Mesendoderm (in vitro differentiated cells): ENCODE data around the gene TAB2.
A peak's percentile ranks its signal among the peaks of the same experiment; 100 is the strongest.

Experiments used
- DNase-seq: peaks from one replicate; pipeline ENCODE4 v3.0.0; 2013
- H2AK5ac ChIP-seq: 2 replicates; pipeline ENCODE4 v1.6.1; 2013; ENCODE audit warnings: low read length, inconsistent platforms
- H2BK120ac ChIP-seq: 2 replicates; pipeline ENCODE4 v1.6.1; 2013; ENCODE audit warnings: low read depth, mild to moderate bottlenecking, low read length, moderate library complexity, mixed read lengths
- H2BK15ac ChIP-seq: replicated peaks from 2 replicates; pipeline ENCODE4 v1.6.1; 2013; ENCODE audit warnings: low read depth, mild to moderate bottlenecking, moderate library complexity
- H2BK5ac ChIP-seq: 2 replicates; pipeline ENCODE4 v1.6.1; 2013; ENCODE audit warnings: low read length, inconsistent platforms
- H3K18ac ChIP-seq: 2 replicates; pipeline ENCODE4 v1.6.1; 2013; ENCODE audit warnings: mild to moderate bottlenecking, low read length, mixed read lengths
- H3K23ac ChIP-seq: one replicate; pipeline ENCODE4 v1.6.1; 2013; ENCODE audit warnings: low read length
- H3K27ac ChIP-seq: 2 replicates; pipeline ENCODE4 v1.5.1; 2013; ENCODE audit warnings: low read depth, mild to moderate bottlenecking, inconsistent platforms, low read length, moderate library complexity
- H3K27me3 ChIP-seq: 2 replicates; pipeline ENCODE4 v1.6.1; 2013; ENCODE audit warnings: low read length, control low read depth, mild to moderate bottlenecking, inconsistent platforms; ENCODE audit not compliant: insufficient read depth, poor library complexity
- H3K36me3 ChIP-seq: 2 replicates; pipeline ENCODE4 v1.6.1; 2013; ENCODE audit warnings: low read length, inconsistent platforms; ENCODE audit not compliant: control insufficient read depth, insufficient read depth
- H3K4ac ChIP-seq: one replicate; pipeline ENCODE4 v1.6.1; 2013; ENCODE audit warnings: low read depth, mild to moderate bottlenecking, low read length, moderate library complexity
- H3K4me1 ChIP-seq: 2 replicates; pipeline ENCODE4 v1.6.1; 2013; ENCODE audit warnings: low read depth, low read length, inconsistent platforms; ENCODE audit not compliant: control insufficient read depth
- H3K4me2 ChIP-seq: 2 replicates; pipeline ENCODE4 v1.6.1; 2013; ENCODE audit warnings: low read length
- H3K4me3 ChIP-seq: 2 replicates; pipeline ENCODE4 v1.5.1; 2013; ENCODE audit warnings: mild to moderate bottlenecking, low read length
- H3K56ac ChIP-seq: one replicate; pipeline ENCODE4 v1.6.1; 2013; ENCODE audit warnings: low read length
- H3K79me1 ChIP-seq: 2 replicates; pipeline ENCODE4 v1.6.1; 2013; ENCODE audit warnings: low read length, inconsistent platforms
- H3K79me2 ChIP-seq: 2 replicates; pipeline ENCODE4 v1.6.1; 2013; ENCODE audit warnings: mild to moderate bottlenecking, low read length; ENCODE audit not compliant: control insufficient read depth, insufficient read depth
- H3K9ac ChIP-seq: 2 replicates; pipeline ENCODE4 v1.6.1; 2013; ENCODE audit warnings: low read length, inconsistent platforms
- H4K5ac ChIP-seq: one replicate; pipeline ENCODE4 v1.6.1; 2013; ENCODE audit warnings: low read length
- H4K8ac ChIP-seq: one replicate; pipeline ENCODE4 v1.6.1; 2013; ENCODE audit warnings: low read depth, mild to moderate bottlenecking, control low read depth, low read length, moderate library complexity
- WGBS: extraction: QIAGEN DNeasy Blood & Tissue Kit; methylation state at CpG from one replicate; pipeline ENCODE4 v1.1.7; 2013; ENCODE audit warnings: low lambda C conversion rate, missing lambda C conversion rate; ENCODE audit not compliant: insufficient coverage; ENCODE audit errors: extremely low coverage; 5-methylcytosine and 5-hydroxymethylcytosine counted together

Gene TAB2

DNA sequence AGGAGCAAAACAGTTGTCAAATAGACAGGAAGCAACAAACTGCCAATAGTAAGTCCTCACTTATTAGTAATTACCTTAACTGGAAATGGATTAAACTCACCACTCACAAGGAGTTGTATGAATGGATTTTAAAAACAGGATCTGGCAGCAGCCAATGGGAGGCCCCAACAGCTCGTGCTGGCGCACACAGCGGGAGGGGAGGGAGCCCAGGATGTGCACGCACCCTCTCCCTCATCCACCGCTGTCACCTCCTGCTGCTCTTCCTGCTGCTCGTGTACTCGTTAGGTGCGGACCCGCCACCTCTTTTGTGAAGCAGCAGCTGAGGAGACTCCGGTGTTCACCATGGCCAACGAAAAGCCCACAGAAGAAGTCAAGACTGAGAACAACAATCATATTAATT is 82.5 kb downstream of the TAB2 start, which contains the start of gene SUMO4:
TSS of gene SUMO4 (plus strand) at position 213 of the 400 bp plus-strand sequence. CDS start at position 343, 130 bp downstream.
- H3K4me3 ChIP-seq: no peak within 1 kb of the TSS
- H3K79me1 ChIP-seq: no peaks in the 10 kb centered on the region
- H4K8ac ChIP-seq: no peak within 1 kb of the TSS
- H3K9ac ChIP-seq: no peak within 1 kb of the TSS
- no peak for DNase-seq
- H3K18ac ChIP-seq: no peak within 1 kb of the TSS
- H3K27ac ChIP-seq: no peak within 1 kb of the TSS
- H2BK15ac ChIP-seq: no peak within 1 kb of the TSS
- no peak within 1 kb of the TSS for H2AK5ac ChIP-seq
- no peaks in the 10 kb centered on the region for H3K27me3 ChIP-seq
- H3K4me1 ChIP-seq: no peaks in the 10 kb centered on the region
- no peak within 1 kb of the TSS for H3K56ac ChIP-seq
- no CpG with 5 or more reads among the region's 11 CpGs for WGBS
- no peak within 1 kb of the TSS for H2BK120ac ChIP-seq
- H3K23ac ChIP-seq: no peak within 1 kb of the TSS
- H3K4me2 ChIP-seq: no peak within 1 kb of the TSS
- H2BK5ac ChIP-seq: no peak within 1 kb of the TSS
- no peaks in the 10 kb centered on the region for H3K79me2 ChIP-seq
- H4K5ac ChIP-seq: no peak within 1 kb of the TSS
- H3K4ac ChIP-seq: no peak within 1 kb of the TSS
- no peaks in the 10 kb centered on the region for H3K36me3 ChIP-seq

DNA sequence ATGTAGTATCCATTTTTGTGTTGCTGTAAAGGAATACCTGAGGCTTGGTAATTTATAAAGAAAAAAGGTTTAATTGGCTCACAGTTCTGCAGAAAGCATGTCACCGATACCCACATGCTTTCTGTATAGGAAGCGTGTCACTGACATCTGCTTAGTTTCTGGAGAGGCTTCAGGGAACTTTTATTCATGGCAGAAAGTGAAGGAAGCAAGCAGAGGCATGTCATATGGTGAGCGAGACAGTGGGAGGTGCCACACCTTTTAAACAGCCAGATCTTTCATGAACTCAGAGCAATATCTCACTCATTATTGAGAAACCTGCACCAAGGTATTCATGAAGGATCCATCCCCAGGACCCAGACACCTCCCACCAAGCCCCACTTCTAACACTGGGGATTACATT is 86.0 kb downstream of the TAB2 start:
- no peak for DNase-seq

DNA sequence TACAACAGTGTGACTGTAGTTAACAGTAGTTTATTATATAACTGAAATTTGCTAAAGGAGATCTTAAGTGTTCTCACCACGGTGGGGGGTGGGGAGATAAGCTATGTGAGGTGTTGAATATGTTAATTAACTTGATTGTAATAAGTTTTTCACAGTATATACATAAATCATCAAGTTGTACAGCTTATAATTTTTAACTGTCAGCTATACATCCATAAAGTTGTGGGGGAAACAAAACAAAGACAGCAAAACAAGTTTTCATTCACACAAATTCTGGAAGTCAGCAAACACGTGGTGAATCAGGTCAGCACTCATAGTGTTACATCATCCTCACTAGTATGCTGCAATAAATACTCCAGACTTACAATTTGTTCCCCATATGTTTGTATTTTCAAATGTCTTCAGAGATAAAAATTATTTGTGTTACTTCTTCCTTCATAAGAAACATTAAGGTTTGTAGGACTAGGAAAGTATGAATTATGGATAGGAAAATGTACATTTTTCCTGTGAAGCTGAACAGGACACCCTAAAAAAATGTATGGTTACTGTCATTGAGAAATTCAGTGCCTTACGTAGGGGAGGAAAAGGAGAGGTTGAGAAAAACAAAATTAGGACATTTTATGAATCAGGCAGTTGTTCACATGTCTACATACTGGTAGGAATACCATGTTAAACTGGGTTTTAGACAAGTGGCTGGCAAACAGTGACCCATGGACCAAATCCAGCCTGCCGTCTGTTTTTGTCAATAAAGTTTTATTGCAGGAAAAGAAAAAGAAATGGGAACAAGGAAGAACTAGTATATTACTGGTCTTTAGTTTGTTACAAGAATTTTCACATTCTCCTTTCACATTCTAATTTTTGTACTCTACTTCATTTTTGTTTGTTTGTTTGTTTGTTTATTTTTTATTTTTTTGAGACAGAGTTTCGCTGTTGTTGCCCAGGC is 88.6 kb downstream of the TAB2 start:
- H3K36me3 ChIP-seq: no peaks in the 10 kb centered on the region

More for the DNA sequence above, 86.0 kb downstream of the TAB2 start:
- no CpG with 5 or more reads among the region's 3 CpGs for WGBS
- Histone ChIP-seq H3K18ac (no peak overlapping the region), H2BK15ac (no peak overlapping the region), H2BK120ac (no peak overlapping the region), H3K23ac (no peak overlapping the region), H3K56ac (no peak overlapping the region), H3K36me3 (no peaks in the 10 kb centered on the region), H4K8ac (no peak overlapping the region), H3K9ac (no peak overlapping the region), H4K5ac (no peak overlapping the region), H3K79me1 (no peaks in the 10 kb centered on the region), H3K4me1 (peaks cover 3% of the 10 kb centered on the region), H3K79me2 (no peaks in the 10 kb centered on the region), H3K4me2 (no peak overlapping the region), H3K27ac (no peak overlapping the region), H3K4me3 (no peak overlapping the region), H2AK5ac (no peak overlapping the region), H2BK5ac (no peak overlapping the region), H3K4ac (no peak overlapping the region), H3K27me3 (no peaks in the 10 kb centered on the region)

DNA sequence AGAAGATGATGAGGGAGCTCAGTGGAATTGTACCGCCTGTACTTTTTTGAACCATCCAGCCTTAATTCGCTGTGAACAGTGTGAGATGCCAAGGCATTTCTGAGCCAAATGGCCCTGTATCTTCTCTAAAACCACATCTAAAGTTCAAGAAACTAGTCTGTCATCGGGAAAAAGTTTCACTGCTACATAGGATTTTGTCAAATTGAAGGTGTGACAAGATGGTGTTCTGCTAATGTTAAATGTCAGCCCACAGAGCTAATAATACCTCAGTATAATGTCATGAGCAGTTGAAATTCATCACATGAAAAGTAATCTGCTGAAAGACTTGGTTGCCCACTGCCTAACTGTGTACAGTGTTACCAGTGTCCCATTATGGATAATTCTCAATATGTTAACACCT is 92.1 kb downstream of the TAB2 start:
- Histone ChIP-seq H2BK5ac (no peak overlapping the region), H3K4ac (no peak overlapping the region), H3K79me1 (no peaks in the 10 kb centered on the region), H3K18ac (no peak overlapping the region), H4K8ac (no peak overlapping the region), H3K9ac (no peak overlapping the region), H2BK15ac (no peak overlapping the region), H3K56ac (no peak overlapping the region), H2AK5ac (no peak overlapping the region), H4K5ac (no peak overlapping the region), H3K4me3 (no peak overlapping the region), H3K27ac (no peak overlapping the region), H2BK120ac (no peak overlapping the region), H3K23ac (no peak overlapping the region), H3K79me2 (no peaks in the 10 kb centered on the region), H3K4me2 (no peak overlapping the region), H3K36me3 (no peaks in the 10 kb centered on the region), H3K27me3 (no peaks in the 10 kb centered on the region), H3K4me1 (peaks cover 3% of the 10 kb centered on the region)
- WGBS: no CpG with 5 or more reads among the region's 3 CpGs
- DNase-seq: no peak

More for the DNA sequence above, 88.6 kb downstream of the TAB2 start:
- Histone ChIP-seq H3K27me3 (no peaks in the 10 kb centered on the region), H3K4me2 (no peak overlapping the region), H3K4me3 (no peak overlapping the region), H3K9ac (no peak overlapping the region), H3K18ac (no peak overlapping the region), H2AK5ac (no peak overlapping the region), H3K27ac (no peak overlapping the region), H3K79me1 (no peaks in the 10 kb centered on the region), H3K79me2 (no peaks in the 10 kb centered on the region), H2BK15ac (no peak overlapping the region), H3K23ac (no peak overlapping the region), H4K5ac (no peak overlapping the region), H3K4me1 (peaks cover 3% of the 10 kb centered on the region), H4K8ac (no peak overlapping the region), H2BK120ac (no peak overlapping the region), H2BK5ac (no peak overlapping the region), H3K56ac (no peak overlapping the region), H3K4ac (no peak overlapping the region)
- WGBS: no CpG with 5 or more reads among the region's 5 CpGs
- peak; percentile 47 for DNase-seq

DNA sequence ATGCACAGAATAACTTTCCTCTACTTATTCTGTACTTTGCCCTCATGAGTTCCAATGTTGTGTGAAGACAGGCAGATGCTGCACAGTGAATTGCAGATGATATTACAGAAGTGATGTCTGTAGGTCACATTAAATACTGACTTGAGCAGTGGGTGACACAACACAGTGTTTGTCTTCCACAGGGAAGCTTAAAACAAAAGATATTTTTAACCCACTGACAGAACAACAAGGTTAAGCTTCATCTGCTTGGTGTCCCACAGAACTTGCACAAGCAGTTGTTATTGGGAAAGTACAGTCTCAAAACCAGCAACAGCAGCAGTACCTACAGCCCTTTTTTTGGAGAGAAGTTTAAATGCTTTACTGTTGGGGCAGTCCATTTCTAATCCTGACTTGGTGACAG is 93.0 kb downstream of the TAB2 start:
- no peak overlapping the region for H3K23ac ChIP-seq
- no peak overlapping the region for H4K5ac ChIP-seq
- H4K8ac ChIP-seq: no peak overlapping the region
- H3K56ac ChIP-seq: no peak overlapping the region
- H3K36me3 ChIP-seq: no peaks in the 10 kb centered on the region
- no peak overlapping the region for H3K4me2 ChIP-seq
- no peak overlapping the region for H2BK5ac ChIP-seq
- peaks cover under 1% of the 10 kb centered on the region for H3K4me1 ChIP-seq
- DNase-seq: no peak
- H3K27ac ChIP-seq: no peak overlapping the region
- H3K18ac ChIP-seq: no peak overlapping the region
- H2BK15ac ChIP-seq: no peak overlapping the region
- H3K79me1 ChIP-seq: no peaks in the 10 kb centered on the region
- H2BK120ac ChIP-seq: no peak overlapping the region
- H2AK5ac ChIP-seq: no peak overlapping the region
- H3K4me3 ChIP-seq: no peak overlapping the region
- H3K4ac ChIP-seq: no peak overlapping the region
- no peaks in the 10 kb centered on the region for H3K27me3 ChIP-seq
- no peak overlapping the region for H3K9ac ChIP-seq
- no peaks in the 10 kb centered on the region for H3K79me2 ChIP-seq
